Measurements from ENCODE around the gene FBXO41.

- TF ChIP-seq CTCF (IDR thresholded peaks at IDR 0.05 in 4 of 5, conservative IDR thresholded peaks at IDR 0.05 in 1 of 5) (no peak), POLR2A (IDR thresholded peaks at IDR 0.05) (no peak)
Measured at GRCh38 chr2:73253400-73253799, 30.9 kb downstream of the FBXO41 start.
